HPDE6-E6E7 (cell line): ENCODE data around the gene SLC43A3.
A peak's percentile ranks its signal among the peaks of the same experiment; 100 is the strongest.
"Not testable (repeated sequence)": the region's sequence is repeated elsewhere in the genome, so short reads cannot be mapped to it uniquely, and the experiment has no call there.

Experiments used
- DNase-seq: peaks from one replicate; pipeline ENCODE4 v3.0.0; 2011; ENCODE audit warnings: missing footprints; ENCODE audit errors: extremely low spot score

The SLC43A3 gene

DNA sequence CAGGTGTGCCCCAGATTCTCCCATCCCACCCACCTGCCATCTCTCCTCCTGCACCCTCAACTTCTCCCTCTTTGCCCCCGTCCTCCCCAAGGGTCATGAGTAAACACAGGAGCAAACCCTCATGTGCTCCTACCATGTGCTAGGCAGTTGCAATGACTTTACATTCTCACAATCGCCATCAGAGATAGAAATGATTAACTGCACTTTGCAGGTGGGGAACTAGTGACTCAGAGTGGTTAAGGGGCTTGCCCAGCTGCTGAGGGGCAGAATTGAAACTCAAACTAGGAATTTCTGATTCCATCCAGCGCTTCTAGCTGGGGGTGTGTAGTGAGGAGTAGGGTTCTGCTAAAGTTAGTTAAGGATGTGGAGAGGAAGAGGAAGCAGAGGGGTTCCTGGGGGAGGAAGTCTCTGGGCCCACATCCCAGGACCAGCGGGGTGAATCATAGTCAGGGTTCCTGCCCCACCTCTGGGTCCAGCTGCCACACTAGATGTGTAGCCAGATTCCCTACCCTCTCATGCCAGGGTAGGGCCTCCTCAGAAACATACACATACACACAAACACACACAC, 20.5 kb downstream of the SLC43A3 start:
- no peak for DNase-seq

DNA sequence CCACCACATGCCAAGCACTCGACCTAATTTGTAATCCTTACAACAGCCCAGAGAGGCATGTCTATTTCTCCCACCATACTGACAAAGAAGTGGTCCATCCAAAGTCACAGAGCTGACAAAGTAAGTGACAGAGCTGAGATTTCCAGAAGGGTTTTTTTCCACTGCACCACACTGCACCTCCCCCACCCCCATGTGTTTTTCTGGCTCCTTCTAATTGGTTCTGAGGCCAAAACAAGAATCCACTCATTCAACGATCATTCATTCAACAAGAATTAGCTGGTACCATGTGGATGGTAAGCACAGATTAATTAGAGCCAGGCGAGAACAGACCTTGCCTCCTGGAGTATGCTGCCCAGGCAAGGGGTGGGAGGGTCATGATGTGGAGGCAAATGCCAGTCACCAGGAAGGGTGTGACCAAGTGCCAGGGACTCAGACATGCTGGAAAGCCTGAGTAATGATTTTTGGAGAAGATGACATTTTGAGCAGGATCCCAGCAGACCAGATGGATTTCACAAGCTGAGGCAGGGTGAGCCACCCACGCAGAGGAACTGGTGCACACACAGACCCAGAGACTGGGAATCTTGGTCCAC, 21.6 kb downstream of the SLC43A3 start:
- DNase-seq = no peak

DNA sequence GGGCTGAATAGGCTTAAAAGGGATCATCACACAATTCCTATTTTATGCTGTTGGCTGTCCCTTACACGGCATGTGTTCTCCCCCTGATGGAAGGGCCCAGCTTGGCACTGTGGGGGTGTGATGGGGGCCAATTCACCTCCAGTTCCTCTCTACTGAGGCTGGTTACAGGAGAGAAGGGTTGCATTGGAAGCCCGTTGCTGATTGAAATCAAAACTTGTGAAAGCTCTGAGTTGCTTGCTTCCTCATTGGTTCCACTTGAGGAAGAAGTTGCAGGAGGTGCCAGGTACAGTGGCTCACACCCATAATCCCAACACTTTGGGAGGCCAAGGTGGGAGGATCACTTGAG, 23.1 kb downstream of the SLC43A3 start:
- no peak for DNase-seq

DNA sequence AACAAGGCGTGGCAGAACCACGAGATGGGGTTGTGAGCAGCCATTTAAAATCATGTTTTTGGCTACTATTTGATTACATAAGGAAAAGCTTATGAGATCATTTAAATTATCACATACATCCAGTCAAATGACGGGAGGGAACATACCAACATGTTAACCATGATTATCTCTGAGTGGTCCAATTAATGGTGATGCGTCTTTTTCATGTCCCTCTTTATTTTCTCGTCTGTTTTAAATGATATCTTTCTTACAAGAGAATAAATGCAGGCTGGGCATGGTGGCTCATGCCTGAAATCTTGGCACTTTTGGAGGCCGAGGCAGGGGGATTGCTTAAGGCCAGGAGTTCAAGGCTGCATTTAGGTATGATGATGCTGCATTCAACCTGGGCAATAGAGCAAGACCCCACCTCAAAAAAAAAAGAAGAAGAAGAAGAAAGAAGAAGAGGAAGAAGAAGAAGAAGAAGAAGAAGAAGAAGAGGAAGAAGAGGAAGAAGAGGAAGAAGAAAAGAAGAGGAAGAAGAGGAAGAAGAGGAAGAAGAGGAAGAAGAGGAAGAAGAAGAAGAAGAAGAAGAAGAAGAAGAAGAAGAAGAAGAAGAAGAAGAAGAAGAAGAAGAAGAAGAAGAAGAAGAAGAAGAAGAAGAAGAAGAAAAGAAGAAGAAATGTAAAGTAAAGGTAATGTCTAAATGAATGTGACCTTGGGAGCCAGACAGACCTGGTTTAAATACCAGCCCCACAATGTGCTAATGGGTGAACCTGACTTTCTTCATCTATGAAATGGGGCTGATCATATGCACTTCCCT, 23.7 kb downstream of the SLC43A3 start:
- not testable (repeated sequence) for DNase-seq

DNA sequence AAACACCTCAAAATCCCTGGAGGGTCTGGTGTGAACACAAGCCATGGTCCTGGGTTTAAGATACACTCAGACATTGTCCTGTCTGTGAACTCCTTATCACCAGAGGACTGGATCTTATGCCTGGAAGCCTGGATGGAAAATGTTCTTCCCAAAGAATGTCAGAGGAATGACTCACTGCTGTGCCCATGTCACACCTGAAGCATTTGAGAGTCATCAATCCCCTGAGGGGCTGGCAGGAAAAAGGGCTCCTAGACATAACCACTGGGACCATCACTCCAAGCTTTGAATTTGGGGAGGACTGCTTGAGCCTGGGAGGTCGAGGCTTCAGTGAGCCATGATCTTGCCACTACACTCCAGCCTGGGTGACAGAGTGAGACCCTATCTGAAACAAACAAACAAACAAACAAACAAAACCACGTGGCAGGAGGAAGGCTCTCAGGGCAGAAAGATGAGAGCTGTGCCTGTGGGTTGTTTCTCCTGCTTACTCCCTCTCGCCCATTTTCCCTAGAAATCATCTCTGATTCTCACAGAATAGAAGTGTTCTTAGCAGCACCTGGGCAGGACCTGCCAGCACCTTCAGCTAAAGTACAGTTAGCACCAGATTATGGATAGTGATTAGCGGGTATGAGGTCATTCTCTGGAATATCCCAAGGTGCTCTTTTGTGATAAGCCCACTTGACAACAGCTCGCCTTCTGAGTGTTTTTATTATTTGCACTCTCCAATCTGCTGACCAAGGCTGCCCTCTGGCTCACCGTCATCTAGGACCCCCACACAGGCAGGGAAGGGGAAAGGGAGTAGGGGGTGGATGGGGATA, 24.5 kb downstream of the SLC43A3 start:
- no peak for DNase-seq

DNA sequence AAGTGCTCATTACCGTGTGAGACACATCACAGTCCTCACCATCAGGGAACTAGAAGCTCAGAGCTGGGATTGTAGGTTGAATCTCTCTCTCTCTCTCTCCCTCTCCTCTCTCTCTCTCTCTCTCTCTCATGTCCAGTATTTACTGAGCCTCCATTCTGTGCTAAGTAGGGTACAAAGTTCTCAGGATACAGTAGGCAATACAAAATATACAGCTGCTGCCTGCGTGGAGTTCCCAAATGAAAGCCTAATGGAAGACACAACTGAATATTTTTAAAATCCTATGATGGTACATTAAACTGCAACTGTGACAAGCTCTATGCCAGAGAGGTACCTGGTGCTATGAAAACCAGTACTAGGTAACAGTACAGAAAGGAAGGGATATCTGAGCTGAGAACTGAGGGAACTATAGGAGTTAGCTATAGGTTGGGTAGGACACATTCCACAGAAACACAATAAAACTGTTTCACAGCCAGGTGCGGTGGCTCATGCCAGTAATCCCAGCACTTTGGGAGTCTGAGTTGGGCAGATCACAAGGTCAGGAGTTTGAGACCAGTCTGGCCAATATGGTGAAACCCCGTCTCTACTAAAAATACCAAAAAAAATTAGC, 26.8 kb downstream of the SLC43A3 start:
- no peak for DNase-seq

DNA sequence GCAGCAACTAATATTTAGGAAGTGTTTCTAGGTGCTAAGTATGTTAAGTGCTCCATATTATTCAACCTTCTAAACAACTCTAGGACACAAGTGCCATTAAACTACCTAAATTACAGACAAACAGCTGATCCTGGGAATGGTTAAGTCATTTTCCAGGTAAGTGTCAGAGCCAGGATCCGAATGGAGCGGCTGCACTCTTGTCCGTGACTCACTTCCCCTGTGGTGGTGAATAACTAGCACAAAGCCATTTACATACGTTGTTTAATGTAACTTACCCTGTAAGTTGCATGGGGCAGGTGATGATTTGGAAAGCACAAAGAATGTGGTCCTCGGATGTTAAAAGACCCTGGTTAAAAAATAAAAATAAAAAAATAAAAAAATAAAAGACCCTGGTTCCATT, 27.7 kb downstream of the SLC43A3 start:
- peak; percentile 49 for DNase-seq

DNA sequence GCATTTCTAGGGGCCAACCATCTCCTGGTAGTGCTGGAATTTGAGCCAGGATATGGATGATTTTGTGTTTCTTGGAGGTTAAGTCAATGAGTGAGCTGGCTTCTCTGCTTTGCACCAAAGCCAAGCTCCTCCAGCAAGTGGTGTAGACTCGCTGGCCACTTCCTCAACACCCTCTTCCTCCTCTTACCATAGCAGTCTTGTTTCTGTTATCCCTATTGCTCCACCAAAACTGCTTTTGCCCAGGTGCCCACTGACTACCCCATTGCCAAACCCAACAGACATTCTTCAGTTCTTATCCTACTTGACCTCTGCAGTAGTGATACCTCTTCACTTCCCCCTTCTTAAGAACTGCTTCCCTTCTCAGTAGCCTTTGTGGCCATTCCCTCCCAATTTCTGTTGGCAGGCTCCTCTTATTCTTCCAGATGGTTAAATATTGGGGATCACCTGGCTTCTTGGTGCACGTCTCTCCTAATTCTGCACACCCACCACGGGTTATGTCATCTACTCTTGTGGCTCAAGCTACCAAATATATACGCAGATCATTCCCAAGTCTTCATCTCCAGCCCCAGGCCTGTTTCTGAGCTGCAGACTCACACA, 29.4 kb downstream of the SLC43A3 start:
- DNase-seq = no peak

DNA sequence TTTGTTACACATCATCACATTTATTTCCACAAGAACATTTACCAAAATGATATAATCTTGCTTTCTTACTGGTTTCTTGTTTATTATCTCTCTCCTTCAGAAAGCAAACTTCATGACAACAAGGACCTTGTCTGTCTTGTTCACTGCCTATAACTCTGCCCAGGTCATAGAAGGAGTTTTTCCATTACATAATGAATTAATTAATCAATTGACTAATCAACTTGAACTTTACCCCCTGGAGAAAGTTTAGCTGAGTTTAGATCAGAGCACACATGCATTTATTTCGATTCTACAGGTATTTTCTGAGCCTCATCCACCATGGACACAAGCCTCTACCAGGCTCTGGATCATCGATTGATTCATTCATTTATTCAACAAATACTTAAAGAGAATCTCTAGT, 30.2 kb downstream of the SLC43A3 start:
- DNase-seq = no peak

DNA sequence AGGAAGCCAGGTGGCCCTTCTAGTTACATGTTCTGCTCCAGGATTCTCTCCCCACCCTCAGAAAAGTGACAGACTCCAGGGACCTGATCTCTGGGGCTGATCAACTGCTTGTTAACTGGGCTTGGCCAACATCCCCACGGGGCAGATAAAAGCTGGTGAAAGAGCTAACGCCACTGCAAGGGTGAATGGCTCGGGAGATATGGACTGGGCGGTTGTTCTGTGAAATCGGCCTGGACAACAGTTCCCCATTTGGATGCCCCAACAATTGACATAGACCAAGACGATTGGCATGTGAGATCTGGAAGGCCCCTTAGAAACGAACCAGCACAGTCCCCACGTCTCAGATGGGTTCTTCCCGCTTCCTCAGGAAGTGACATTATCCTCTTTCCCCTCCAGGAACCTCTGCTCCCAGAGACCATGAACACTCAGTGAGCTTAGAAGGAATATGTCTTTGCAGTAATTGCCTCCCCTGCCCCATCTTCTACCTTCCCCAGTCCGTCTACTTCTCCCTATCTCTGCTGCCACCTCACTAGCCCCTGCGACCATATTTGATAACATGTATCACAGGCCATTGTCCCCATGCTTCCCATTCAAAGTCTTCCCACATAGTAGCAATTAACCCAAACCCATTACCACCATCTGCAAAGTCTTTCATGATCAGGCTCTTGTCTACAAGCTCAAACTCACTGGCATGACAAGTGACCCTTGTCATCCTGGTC, 30.9 kb downstream of the SLC43A3 start:
- DNase-seq = no peak

DNA sequence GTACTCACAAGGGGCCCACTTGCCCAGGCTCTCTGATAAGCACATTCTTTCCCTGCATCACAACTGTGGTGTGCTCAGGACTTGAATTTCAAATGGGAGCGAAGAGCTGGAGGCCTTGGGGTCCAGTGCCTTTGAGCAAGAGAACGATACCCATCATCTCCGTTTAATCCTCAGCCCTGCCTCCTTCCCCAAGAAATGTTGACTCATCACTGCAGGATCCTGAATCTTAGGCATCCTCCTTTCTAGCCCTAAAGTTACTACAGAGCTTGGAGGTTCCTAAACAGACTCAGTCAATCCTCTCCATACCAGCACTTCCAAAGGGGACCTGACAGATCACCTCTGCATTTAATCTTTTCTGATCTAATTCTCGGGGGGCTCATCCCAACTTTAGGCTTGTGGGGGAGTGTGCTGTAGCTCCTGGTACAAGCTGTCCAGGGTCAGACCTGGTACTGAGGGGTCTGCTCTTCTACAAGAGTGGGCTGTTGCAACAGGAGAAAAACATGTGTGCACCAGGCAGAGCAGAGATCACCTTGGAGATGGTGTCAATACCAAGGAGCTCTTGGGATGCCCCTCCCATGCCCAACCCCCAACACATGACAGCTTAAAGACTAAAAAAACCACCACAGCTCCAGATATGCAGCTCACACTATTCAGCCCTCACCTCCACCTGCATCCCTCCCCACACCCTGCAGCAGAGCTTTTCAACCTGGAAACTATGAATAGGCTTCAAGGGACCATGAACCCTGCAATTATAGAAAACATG, 32.5 kb downstream of the SLC43A3 start:
- DNase-seq = no peak

DNA sequence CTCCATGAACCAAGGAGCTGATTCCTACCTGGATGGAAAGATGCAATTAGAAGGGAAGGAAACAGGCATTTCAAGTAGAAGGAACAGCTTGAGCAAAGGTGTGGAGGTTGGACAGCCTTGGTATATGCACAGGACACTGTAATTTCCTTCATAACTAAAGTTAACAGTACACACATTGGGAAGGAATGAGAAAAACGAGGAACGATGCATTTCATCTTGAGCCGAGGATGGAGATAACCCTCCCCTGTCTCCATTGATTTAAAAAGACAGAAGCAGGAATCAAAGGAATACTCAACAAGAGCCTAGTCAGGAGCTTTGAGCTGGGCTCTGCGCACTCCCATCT, 34.2 kb downstream of the SLC43A3 start:
- DNase-seq = no peak

DNA sequence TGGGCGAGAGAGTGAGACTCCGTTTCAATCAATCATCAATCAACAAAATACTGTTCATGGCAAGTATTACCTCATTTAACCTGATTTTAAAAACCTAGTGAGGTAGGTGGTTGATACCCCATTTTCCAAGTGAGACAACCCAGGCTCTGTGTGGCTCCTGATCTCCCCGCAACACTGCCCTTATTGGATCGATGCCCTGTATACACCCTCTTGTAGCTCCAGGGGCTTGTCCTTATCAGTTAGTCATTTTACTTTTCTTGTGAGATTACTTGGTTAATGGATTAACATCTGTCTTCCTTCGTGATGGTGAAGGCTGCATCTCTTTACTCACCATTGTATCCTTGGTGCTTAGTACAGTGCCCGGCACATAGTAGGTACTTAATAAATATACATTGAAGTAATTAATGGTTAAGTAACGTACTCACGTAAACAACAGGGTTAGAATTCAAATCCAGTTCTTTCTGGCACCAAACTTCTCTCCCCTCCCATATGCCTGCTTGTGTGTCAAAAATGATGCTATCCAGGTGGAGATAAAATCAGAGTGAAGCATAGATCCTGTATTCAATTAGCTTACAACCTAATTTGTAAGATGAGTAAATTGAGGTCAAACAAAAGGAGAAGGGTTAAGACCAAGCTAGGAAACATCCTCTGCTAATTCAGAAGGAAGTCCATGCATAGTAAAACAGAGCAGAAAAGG, 34.7 kb downstream of the SLC43A3 start:
- DNase-seq = no peak

DNA sequence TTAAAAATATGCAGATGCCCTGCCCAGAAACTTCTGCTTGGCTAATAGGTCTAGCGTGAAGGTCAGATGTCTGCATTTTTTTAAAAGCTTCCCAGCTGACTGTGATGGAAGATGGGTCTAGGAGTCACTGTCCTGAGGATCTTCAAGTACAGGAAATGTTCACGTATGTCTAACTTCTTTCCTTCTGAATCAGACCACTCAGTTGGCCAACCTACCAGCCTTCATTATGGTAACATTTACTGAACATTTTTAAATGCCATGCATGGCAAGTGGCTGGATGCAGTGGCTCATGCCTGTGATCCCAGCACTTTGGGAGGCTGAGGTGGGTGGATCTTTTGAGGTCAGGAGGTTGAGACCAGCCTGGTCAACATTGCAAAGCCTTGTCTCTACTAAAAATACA, 35.4 kb downstream of the SLC43A3 start:
- DNase-seq = no peak

DNA sequence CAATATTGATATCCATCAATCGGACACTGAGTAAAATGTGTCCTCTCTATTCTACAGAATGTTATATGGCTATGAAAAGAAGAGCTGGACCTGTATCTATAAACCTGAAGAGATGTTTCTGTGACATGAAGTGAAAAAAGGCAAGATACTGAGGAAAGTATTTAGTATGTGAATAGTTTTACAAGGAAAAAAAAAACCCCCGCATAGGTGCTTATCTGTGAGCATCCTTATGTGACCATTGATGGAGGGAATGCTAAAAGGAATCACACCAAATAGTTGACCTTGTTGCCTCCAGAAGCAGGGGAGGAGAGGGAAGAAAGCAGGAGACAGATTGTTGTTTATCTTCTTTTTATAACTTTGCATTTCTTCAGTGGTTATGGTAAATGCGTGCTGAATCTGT, 35.8 kb downstream of the SLC43A3 start:
- DNase-seq = no peak

DNA sequence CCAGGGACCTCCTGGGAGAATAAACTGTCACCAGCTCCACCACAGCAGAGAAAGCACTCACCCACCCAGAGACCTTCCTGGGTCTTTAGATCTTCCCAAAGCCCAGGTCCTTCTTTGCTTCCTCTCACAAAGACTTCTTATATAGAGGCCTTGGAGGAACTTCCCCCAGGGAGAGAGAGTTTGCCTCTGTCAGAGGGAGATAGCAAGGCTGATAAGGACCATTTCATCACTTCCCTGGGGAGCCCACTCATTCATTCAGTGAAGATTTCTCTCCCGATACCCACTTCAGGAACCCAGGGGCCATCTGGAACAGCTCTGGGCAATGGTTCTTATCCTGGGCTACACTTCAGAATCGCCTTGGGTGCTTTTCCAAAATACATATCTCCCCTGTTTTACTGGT, 36.4 kb downstream of the SLC43A3 start, which contains the start of gene PRG2:
TSS of gene PRG2 (minus strand) at position 116 of the 400 bp plus-strand sequence. CDS start 706 bp downstream, outside the sequence.
- no peak for DNase-seq

DNA sequence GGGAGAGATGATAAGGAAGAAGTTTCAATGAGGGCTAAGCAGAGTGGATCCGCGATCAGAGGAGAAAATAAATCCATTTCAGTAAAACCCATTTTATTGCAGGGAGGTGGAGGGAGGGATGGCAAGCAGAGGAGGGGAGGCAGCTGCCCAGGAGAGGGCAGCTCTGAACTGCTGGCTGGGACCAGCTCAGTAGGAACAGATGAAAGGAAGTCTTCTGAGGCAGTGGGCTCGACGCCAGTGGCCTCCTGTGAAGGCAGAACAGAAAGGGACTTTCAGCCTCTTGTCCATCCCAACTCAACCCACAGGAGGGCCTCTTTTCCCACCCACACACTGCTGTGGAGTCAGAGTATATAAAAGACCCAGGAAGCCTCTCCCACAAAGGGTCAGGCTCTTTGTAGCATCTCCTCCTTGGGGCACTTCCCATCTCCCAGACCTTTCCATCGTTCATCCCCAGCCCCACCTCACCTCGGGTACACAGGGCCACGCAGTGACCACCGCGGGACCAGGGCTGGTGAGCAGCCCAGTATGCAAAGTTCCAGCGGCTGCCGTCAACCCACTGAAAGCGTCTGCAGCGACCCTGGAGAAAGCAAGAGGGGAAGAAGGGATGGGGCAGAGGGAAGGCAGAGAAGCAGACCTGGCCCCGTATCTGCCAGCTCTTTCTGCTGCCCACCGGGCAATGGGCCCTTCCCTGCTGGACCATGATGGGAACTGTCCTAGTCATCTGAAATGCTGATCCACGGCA, 39.5 kb downstream of the SLC43A3 start:
- no peak for DNase-seq

DNA sequence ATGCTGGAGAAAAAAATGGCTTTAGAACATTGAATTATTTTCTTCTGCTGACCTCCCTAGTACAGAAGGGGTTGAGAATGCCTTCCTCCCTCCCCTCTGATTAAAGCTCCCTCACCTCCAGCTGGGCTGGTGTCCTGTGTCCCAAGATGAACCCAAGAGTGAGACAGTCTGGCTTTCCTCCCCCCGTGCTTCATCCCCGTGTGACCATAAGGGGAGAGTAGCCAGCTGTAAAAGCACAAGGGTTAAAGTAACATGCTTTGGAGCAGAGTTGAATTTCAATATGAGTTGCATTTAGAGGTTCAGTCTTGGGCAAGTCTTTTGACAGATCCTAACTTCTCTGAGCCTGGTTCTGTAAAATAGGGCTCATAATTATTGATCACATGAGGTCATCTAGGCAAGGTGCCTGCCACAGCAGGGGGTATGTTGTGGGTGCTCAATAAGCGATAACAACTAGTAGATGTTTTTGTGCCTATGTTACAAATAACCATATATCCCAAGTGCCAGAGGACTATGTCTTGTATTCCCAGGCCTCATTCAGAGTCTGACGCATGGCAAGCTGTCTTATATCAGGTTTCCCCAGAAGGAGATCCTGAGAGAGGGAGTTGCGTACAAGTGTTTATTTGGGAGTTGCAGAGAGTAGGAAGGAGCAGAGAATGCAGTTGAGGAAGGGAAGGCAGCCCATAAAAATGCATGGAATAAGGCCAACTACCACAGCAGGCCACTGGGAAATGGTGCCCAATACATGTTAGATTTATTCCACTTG, 40.6 kb downstream of the SLC43A3 start:
- DNase-seq = no peak
